CD4-positive, alpha-beta T cell treated with Interleukin-15 for 4 hours (primary cell): ENCODE data around the gene VILL.
A peak's percentile ranks its signal among the peaks of the same experiment; 100 is the strongest.
"Not testable (repeated sequence)": the region's sequence is repeated elsewhere in the genome, so short reads cannot be mapped to it uniquely, and the experiment has no call there.

Source experiments
- DNase-seq: peaks from one replicate; pipeline ENCODE4 v3.0.0-alpha.2; 2020; ENCODE audit warnings: low spot score

The VILL gene

DNA sequence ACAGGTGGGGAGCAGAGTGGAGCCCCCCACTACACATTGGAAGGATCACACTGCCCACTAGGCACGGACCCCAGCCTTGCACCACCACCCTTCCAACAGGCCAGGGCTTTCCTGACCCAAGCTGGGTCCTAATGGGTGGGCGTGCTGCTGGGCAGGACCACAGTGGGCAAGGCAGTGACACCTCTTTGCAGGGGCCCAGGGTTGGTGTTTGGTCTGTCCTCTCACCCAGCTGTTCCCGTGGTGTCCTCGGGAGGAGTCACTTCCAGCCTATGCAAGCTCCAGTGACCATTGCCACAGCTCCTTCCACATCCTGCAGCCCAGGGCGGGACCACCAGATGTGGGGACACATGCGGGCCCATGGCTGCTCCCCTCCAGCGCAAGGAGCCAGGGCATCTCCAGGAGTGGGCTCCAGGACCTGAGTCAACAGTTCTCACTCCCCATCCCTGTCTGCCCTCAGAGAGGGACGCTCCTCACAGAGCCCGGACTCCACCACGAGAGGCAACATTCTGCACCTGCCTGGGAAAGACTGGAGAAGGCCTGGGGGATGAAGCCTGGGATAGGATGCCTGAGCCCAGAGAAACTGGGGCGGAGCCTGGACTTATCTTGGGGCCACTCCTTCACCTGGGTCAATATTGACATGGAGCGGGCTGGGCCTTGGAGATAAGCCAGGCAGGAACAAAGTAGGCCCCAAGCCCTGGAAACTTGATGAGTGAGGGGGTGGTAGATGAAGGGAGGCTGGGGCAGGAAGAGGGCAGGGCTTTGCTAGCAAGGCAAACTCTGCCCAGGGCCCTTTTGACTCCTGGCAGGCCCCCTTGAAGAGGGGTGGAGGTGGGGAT is 3.9 kb upstream of the VILL start:
- DNase-seq: no peak

DNA sequence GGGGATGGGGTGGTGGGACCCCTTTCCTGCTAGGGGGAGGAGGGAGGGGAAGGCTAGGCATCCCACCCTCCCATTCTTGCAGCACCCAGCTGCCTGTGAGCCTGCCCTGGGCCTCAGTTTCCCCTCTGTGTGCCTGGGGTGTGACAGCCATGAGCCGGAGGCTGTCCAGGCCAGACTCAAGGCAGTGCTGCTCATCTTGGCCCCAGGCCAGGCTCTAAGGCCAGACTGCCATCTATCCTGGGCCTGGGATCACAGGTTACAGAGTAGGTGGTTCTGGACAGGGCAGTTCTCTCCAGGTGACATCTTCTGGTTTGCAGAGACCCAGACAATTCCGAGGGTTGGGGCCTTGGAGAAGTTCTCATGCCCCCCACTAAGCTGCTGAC is 3.3 kb upstream of the VILL start:
- no peak for DNase-seq

GRCh38 chr3:37987751-37988179 is 2.8 kb upstream of the VILL start:
- DNase-seq: no peak

GRCh38 chr3:37988376-37988775 is 2.2 kb upstream of the VILL start:
- not testable (repeated sequence) for DNase-seq

DNA sequence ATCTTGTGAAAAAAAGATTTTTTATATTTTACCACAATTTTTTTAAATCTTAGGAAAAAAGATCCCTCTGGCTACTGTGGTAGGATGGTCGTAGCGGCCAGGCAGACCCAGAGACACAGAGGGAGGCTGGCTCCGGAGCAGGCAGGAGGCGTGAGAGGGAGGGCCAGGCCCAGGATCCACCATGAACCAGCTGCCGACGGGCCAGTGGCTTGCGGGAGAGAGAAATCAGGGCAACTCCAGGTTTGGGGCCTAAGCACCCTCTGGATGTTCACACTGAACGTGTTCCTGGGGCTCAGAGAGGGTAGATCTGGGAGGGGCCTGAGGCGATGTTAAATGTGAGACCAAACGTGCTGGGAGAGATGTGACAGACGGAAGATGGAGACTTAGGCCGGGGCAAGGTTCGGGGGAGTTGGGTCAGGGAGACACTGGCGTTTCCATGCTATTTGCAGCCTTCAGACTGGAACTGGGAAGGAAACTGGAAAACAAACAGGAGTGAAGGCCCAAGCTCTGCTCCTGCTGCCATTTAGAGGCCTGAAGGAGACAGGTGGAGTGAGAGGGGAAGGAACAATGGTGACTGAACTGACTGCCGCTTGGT is 1.6 kb upstream of the VILL start:
- no peak for DNase-seq

DNA sequence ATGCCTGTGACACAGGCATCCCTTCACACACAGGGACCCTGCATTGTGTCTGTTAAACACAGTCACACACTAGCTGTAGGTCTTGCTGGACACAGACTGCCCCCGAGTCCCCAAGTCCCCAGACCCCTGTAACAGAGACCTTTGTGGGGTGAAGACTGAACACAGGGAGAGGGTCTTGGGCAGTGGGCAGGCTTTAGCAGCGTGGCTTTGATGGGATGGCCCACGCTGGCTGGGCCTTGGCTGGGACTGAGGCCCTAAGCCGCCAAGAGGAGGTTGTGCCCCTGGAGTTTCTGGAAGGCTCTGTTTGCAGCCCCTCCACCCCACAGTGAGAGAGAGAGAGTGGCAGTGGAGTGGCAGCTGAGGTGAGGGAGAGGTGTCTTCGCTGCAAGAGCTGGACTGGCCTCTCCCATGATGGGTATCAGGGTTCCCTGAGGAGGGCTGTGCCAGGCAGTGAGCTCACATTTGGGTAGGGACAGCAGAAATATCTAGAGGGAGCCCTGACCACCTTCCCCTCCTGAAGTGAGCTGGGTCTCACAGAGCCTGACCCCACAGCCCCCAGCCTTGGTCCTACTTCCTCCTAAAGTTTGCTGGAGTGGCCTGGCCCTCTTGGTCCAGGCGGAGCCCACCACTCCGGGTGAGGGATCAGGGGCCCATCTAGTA is 635 bp upstream of the VILL start:
- no peak for DNase-seq

GRCh38 chr3:37991109-37991508 is 523 bp downstream of the VILL start:
- no peak for DNase-seq

DNA sequence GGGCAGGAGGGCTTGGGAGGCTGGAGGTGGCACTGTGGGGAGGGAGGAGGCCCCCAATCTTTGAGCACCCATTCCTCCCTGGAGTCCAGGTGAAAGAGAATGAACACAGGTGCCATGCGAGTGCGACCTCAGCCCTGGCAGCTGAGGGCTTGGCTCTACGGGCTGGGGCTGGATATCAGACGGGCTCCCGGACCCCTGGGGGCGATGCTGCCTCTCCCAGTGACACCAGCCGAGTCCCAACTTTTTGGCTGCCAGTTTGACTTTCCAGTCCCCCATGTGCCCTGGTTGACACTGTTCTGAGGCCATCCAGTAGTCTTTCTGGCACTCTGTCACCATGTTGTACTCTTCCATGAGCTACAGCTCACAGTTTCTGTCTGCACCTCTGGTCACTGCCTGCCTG is 1.2 kb downstream of the VILL start:
- no peak for DNase-seq

DNA sequence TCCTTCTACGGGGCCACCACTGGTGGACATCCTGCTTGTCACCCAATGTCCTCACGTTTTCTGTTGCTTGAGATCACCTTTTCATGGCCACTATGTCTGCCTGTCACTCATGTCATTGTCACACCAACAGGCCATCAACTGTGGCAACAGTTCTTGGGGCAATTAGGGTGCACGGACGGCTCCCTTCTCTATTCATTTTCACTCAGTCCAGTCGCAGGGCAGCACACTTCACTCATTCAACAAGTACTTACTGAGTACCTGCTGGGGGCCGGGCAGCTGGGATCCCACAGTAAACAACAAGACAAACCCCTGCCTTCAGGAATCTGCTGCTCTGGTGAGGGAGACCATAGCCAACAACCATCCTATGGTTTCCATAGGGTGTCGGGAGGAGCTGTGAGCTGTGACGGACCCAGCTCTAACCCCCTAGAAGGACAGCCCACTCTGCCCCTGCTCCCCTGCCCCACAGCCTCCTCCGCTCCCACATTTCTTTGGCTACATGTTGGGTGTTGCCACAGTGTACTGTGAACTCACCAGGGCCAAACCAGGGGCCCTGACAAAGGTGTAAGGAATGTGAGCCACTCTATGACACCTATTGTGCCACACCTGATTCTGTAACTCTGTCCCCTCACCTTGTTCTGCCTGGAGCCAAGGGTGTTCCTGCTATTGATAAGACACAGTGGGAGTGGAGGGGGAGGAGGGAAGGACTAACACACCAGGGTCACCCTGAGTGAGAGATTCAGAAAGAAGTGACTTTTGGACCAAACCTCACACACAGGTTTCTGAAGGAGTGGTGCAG is 1.9 kb downstream of the VILL start:
- no peak for DNase-seq

DNA sequence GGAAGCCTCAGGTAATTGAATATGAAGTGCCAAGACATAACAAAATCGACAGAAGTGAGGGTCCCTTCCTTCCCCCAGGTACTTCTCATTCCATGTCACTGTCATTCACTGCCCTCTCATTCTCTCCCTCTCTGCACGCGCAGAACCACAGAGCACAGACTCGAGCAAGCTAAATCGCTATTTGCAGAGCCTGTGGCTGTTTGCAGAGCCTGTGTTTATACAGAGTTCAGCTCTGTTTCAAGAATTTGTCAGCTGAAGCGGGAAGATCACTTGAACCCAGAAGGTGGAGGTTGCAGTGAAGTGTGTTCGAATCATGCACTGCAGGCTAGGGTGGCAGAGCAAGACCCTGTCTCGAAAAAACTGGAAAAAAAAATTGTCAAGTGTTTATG is 2.5 kb downstream of the VILL start:
- no peak for DNase-seq

DNA sequence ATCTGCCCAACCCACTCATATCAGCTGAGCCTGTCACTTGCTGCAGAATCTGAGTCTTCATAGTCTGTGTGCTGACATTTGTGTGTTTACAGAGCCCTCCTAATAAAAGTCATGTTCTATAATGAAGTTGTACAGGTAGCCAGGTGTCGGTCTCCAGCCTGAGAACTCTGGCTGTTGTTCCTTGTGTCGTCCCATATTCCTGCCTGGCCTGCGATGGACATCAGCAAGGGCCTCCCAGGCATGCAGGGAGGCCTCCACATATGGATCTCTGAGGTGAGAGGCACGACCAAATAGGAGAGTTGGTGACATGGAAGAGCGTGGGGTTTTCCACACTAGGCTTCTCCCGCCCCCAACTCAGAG is 2.9 kb downstream of the VILL start:
- DNase-seq: no peak

DNA sequence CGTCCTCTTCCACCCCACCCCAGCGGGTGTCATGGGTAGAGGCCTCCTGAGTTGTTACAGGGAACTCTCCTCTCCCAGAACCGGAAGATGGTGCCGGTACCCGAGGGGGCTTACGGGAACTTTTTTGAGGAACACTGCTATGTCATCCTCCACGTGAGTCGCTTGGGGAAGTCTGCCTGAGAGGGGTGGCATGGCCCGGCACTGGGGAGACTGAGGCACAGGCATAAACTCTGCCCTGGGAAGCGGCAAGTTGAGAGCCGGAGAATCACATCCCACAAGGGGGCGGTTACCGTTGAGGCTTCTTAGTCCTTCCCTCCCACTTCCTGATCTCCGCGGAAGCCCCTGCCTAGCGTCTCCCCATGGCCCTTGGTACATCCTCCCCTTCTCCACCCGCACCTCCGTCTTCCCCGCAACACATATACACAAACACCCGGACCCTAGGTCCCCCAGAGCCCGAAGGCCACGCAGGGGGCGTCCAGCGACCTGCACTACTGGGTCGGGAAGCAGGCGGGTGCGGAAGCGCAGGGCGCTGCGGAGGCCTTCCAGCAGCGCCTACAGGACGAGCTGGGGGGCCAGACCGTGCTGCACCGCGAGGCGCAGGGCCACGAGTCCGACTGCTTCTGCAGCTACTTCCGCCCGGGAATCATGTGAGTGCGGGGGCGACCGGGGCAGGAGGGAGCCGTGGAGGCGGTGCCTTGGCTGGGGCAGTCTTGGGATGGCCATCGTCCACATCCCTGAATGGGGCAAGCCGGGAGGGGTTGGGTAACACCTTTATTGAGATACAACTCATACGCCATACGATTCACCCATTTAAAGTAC is 3.4 kb downstream of the VILL start:
- DNase-seq: peak; percentile 45

DNA sequence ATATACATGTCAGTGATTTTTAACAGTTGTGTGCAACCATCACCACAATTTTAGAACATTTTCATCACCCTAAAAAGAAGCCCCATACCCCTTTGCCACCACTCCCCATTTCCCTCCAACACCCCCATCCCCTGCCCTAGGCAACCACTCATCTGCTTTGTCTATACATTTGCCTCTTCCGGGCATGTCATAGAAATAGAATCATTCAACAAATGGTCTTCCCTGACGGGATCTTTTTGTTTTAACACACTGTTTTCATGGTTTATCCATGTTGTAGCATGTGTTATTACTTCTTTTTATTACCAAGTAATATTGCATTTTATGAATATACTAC is 4.0 kb downstream of the VILL start:
- peak; percentile 12 for DNase-seq

GRCh38 chr3:37995652-37996641 is 5.4 kb downstream of the VILL start:
- DNase-seq: peak; percentile 14

DNA sequence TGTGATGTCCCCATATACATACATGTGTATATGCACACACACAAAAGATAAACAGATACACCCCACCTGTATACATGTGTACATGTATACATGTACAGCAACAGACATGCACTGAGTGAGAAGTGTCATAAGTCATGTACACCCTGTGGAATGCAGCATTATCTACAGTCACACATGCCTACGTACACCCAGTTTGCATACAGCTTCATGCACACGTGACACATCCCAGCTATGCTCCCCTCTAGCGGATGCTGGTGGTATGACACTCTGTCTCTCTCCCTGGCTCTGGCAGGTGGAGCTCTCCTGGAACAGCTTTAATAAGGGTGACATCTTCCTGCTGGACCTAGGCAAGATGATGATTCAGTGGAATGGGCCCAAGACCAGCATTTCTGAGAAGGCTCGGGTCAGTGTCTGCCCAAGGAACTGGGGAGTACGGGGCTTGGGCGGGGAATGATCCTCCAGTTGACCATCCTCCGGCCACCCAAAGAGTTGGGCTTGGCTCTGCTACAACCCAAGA is 6.3 kb downstream of the VILL start:
- peak; percentile 88 for DNase-seq

GRCh38 chr3:37997342-37997741 is 6.8 kb downstream of the VILL start:
- DNase-seq: no peak

DNA sequence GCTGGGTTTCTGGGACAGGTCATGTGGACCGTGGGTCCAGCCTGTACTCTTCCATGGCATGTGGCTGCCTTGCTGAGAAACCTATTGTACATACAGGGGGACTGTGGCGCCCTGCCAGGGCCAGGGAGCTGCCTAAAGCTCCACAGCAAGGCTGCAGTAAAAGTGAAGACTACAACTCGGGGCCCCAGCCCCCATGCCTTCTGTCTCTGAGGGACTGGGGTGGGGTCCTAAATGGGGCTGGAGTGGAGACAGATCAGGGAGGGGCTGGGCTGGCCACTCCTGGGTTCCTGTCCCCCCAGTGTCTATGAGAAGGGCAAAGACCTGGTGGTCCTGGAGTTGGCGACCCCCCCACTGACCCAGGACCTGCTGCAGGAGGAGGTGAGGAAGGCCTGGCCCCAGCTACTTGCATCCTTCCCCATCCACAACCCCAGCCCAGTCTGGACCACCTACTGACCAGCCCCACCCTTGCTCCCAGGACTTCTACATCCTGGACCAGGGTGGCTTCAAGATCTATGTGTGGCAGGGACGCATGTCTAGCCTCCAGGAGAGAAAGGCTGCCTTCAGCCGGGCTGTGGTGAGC is 7.3 kb downstream of the VILL start:
- no peak for DNase-seq

DNA sequence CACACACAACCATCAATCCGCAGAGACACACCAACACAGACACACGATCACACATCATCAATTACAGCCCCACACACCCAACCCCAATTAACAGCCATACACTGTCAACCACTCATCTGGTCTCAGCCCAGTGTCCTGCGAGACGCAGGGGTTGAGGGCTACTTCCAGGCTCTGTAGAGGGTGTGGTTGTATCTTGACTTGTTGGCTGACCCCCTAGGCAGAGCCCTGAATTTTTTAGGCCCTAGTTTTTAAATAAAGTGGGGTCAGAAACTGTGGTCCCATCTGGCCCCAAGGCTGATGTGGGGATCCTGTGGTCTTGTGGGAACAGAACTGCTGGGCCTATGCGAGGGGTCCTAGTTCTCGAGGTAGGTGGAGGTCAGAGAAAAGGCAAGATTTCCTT is 9.2 kb downstream of the VILL start:
- DNase-seq: no peak

DNA sequence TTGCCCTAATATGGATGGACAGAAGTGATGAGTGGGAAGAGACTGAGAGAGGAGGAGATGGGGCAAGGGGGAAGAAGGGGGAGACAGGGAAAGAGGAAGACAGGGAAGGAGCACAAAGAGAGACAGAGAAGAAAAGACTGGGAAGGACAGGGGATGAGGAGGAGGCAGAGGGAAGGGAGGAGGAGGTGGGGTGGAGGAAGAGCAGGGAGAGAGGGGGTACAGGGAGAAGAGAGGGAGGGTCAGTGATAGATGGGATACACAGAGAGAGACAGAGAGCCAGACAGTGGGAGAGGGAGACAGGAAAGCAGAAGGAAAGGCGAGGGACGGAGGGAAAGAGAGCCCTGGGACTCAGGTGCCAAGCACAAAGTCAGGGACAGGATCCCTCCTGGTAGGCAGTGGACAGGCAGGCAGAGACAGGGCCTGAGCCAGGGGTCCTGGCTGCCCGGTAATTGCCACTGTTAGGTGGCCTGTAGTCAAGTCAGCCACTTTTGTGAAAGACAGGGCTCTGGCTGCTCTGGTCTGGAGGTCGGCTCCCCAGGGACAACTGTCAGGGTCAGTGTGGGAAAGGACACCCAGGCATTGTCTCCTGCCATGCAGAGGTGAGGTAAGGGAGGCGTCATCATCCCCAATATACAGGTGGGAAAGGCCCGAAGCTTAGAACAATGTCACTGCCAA is 9.8 kb downstream of the VILL start:
- no peak for DNase-seq
